ENCODE data around the gene APOBEC4. TPM values are rescaled to one million over a fixed set of nuclear protein-coding genes. Genes with fewer than 3 reads are reported as not detected.

APOBEC4 gene
- total RNA-seq, 1 experiment from 2014 or later: not detected

DNA sequence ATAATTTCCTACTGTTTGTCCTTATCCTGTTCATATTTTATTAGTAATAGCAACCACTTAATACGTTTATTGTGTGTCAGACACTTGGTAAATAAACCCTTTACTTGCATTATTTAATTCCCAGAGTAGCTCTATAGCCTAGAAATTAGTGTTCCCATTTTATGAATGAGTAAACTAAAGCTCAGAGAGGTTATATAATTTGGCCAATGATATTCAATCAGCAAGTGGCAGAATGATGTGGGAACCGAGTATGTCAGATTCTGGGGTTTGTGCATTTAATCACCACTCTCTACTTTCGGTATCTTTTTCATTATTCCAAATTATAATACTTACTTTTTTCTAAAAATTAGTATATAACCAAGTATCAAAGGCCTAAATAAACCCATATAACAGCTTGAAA is 10.9 kb downstream of the APOBEC4 start:
- Histone ChIP-seq H3K79me2 (ENCODE audit: low read depth) (no peaks in the 10 kb centered on the region), H2AFZ (no peak overlapping the region), H3K9me3 (ENCODE audit: insufficient read depth, low read depth) (no peaks in the 10 kb centered on the region), H3K27me3 (ENCODE audit: insufficient read depth, low read depth) (no peaks in the 10 kb centered on the region), H3K4me2 (no peak overlapping the region), H3K36me3 (ENCODE audit: low read depth) (no peaks in the 10 kb centered on the region), H3K4me1 (replicated peaks; ENCODE audit: insufficient read depth) (no peaks in the 10 kb centered on the region), H3K4me3 (no peak overlapping the region), H3K9me2 (ENCODE audit: insufficient read depth) (no peaks in the 10 kb centered on the region), H3F3A (ENCODE audit: insufficient read depth, low read depth) (no peaks in the 10 kb centered on the region), H3K27ac (no peak overlapping the region), H4K20me1 (ENCODE audit: insufficient read depth) (no peaks in the 10 kb centered on the region)
- DNase-seq: no peak
- BruUV-seq (replicated peaks): no TSS peak
- ChIA-PET CTCF (no interaction called here), POLR2A (ENCODE audit: unreplicated experiment) (no interaction called here)
- TF ChIP-seq EZH2 (IDR thresholded peaks at IDR 0.05; ENCODE audit: low read depth): no peak
- TF ChIP-seq, protein P1, sequence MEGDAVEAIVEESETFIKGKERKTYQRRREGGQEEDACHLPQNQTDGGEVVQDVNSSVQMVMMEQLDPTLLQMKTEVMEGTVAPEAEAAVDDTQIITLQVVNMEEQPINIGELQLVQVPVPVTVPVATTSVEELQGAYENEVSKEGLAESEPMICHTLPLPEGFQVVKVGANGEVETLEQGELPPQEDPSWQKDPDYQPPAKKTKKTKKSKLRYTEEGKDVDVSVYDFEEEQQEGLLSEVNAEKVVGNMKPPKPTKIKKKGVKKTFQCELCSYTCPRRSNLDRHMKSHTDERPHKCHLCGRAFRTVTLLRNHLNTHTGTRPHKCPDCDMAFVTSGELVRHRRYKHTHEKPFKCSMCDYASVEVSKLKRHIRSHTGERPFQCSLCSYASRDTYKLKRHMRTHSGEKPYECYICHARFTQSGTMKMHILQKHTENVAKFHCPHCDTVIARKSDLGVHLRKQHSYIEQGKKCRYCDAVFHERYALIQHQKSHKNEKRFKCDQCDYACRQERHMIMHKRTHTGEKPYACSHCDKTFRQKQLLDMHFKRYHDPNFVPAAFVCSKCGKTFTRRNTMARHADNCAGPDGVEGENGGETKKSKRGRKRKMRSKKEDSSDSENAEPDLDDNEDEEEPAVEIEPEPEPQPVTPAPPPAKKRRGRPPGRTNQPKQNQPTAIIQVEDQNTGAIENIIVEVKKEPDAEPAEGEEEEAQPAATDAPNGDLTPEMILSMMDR (conservative IDR thresholded peaks at IDR 0.05): no peak
- intact Hi-C loops (cut with micrococcal nuclease; ENCODE audit: unreplicated experiment): no loop called here

DNA sequence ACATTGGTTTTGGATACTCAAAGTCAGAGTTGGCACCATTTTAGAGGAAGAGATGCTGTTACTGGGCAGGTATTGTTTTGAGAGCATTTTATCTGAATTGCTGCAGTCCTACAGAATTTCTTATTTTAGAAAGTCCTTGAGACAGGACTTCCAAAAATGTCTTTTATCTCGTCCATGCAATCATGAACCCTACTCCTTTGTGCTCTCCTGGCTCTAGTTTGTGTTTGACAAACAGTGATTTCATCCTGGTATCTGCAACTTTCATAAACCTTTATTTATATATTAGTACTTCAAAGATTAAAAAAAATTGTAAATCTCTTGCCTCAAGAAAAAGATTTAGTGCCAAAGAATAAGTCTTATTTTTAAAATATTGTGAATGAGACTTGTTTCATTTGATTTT is 12.9 kb downstream of the APOBEC4 start:
- Histone ChIP-seq H3K9me2 (ENCODE audit: insufficient read depth) (no peaks in the 10 kb centered on the region), H3K9me3 (ENCODE audit: insufficient read depth, low read depth) (no peaks in the 10 kb centered on the region), H3K27me3 (ENCODE audit: insufficient read depth, low read depth) (no peaks in the 10 kb centered on the region), H4K20me1 (ENCODE audit: insufficient read depth) (no peaks in the 10 kb centered on the region), H3K4me3 (no peak overlapping the region), H3K27ac (no peak overlapping the region), H3K36me3 (ENCODE audit: low read depth) (no peaks in the 10 kb centered on the region), H3F3A (ENCODE audit: insufficient read depth, low read depth) (no peaks in the 10 kb centered on the region), H3K79me2 (ENCODE audit: low read depth) (peaks cover under 1% of the 10 kb centered on the region; the same call in 1 of the 2 replicates), H2AFZ (no peak overlapping the region), H3K4me2 (no peak overlapping the region), H3K4me1 (replicated peaks; ENCODE audit: insufficient read depth) (peaks cover 9% of the 10 kb centered on the region)
- TF ChIP-seq, protein P1 (conservative IDR thresholded peaks at IDR 0.05): no peak
- no peak for TF ChIP-seq EZH2 (IDR thresholded peaks at IDR 0.05; ENCODE audit: low read depth)
- POLR2A ChIA-PET (ENCODE audit: unreplicated experiment): no interaction called here
- BruUV-seq (replicated peaks): no TSS peak
- intact Hi-C loops (cut with micrococcal nuclease; ENCODE audit: unreplicated experiment): no loop called here
- CTCF ChIA-PET: interaction anchor here (0.6 kb wide), 1 partner anchor 92 kb away, joined by 3 read pairs; no protein-coding TSS in a partner anchor
- DNase-seq: no peak

DNA sequence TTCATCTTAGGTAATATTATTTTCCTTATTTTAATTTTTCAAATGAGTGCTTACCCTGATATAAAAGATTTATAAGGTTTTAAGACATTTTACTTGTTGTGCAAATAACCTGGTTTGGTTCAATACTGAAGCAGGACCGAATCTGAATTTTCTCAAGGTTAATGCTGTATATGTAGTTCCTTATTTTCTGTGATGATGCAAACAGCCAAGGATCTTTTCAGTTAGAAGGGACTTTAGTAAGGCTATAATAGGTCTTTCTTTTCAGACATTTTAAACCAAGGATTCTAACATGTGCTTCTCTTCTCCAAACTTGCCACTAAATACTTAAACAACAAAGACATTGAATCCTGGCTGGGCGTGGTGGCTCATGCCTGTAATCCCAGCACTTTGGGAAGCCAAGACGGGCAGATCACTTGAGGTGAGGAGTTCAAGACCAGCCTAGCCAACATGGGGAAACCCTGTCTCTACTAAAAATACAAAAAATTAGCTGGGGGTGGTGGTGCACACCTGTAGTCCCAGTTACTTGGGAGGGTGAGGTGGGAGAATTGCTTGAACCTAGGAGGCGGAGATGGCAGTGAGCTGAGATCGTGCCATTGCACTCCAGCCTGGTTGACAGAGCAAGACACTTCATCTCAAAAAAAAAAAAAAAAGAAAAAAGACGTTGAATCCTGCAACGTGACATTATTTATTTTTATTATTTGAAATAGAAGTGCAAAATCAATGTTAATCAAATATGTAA is 14.3 kb downstream of the APOBEC4 start:
- Histone ChIP-seq H3K9me2 (ENCODE audit: insufficient read depth) (no peaks in the 10 kb centered on the region), H4K20me1 (ENCODE audit: insufficient read depth) (peaks cover 6% of the 10 kb centered on the region), H2AFZ (no peak overlapping the region), H3F3A (ENCODE audit: insufficient read depth, low read depth) (peaks cover 6% of the 10 kb centered on the region; the same call in 1 of the 2 replicates), H3K4me2 (no peak overlapping the region), H3K27ac (no peak overlapping the region), H3K79me2 (ENCODE audit: low read depth) (peaks cover 14% of the 10 kb centered on the region), H3K4me1 (replicated peaks; ENCODE audit: insufficient read depth) (peaks cover 15% of the 10 kb centered on the region), H3K4me3 (no peak overlapping the region), H3K36me3 (ENCODE audit: low read depth) (no peaks in the 10 kb centered on the region), H3K27me3 (ENCODE audit: insufficient read depth, low read depth) (no peaks in the 10 kb centered on the region), H3K9me3 (ENCODE audit: insufficient read depth, low read depth) (no peaks in the 10 kb centered on the region)
- no peak for DNase-seq
- intact Hi-C loops (cut with micrococcal nuclease; ENCODE audit: unreplicated experiment): loop anchor here (5.0 to 10.0 kb wide), 3 partner anchors 58 to 1056 kb away; partner anchors contain the start of gene SMG7
- TF ChIP-seq EZH2 (IDR thresholded peaks at IDR 0.05; ENCODE audit: low read depth): no peak
- TF ChIP-seq, protein P1 (conservative IDR thresholded peaks at IDR 0.05): no peak
- ChIA-PET POLR2A (ENCODE audit: unreplicated experiment) (no interaction called here), CTCF (no interaction called here)
- no TSS peak for BruUV-seq (replicated peaks)

Measured in PC-9 (cell line).